Panc1 (cell line): ENCODE results near the gene RANBP3L. TPM values are rescaled to one million over a fixed set of nuclear protein-coding genes. Genes with fewer than 3 reads are reported as not detected.

ENCODE experiments used
- ATAC-seq: fragments of 200-7000 bp; cut with Tn5 transposase; 2 replicates; pipeline ENCODE4 v1.9.1; 2020; ENCODE audit warnings: mild to moderate bottlenecking, moderate library complexity
- BruUV-seq: library from RNA; stranded (reverse); fragments of 400-500 nt; replicated peaks from 2 replicates; lab custom pipeline; 2021; lab: Mats Ljungman, UMichigan
- CTCF ChIA-PET: fragments of 300-600 bp; sonication (Branson Sonifier 250); formaldehyde crosslinking; loops from one replicate; lab custom pipeline; 2022; ENCODE audit warnings: antibody characterized with exemption; lab: Charles Lee
- POLR2A ChIA-PET: fragments of 300-600 bp; sonication (Branson Sonifier 250); formaldehyde crosslinking; loops from one replicate; lab custom pipeline; 2022; ENCODE audit warnings: antibody characterized with exemption; lab: Charles Lee
- DNase-seq: peaks from one replicate; pipeline ENCODE4 v3.0.0-alpha.2; 2010; ENCODE audit warnings: low read depth, low spot score
- H3K27ac ChIP-seq: 2 replicates; pipeline ENCODE4 v1.5.1; 2011; ENCODE audit warnings: mild to moderate bottlenecking, low read length, inconsistent platforms
- H3K27me3 ChIP-seq: fragments of 200-500 bp; sonication (Bioruptor generic); 2 replicates; pipeline ENCODE4 v1.6.0; 2014; ENCODE audit warnings: low read length, inconsistent platforms; ENCODE audit not compliant: control insufficient read depth, insufficient read depth
- H3K36me3 ChIP-seq: fragments of 200-500 bp; sonication (Bioruptor generic); 2 replicates; pipeline ENCODE4 v1.5.1; 2014; ENCODE audit warnings: inconsistent platforms, mild to moderate bottlenecking, low read length, moderate library complexity; ENCODE audit not compliant: control insufficient read depth, insufficient read depth
- H3K4me1 ChIP-seq: 2 replicates; pipeline ENCODE4 v1.5.1; 2011; ENCODE audit warnings: inconsistent platforms, mild to moderate bottlenecking, low read length, moderate library complexity; ENCODE audit not compliant: control insufficient read depth, insufficient read depth
- H3K4me3 ChIP-seq, 2 experiments: 2 replicates each; pipeline ENCODE4 v1.5.1; 2011 to 2012; ENCODE audit warnings: low read depth in 2 of 2, low read length in 2 of 2, mild to moderate bottlenecking in 2 of 2, inconsistent platforms in 1 of 2, moderate library complexity in 1 of 2
- H3K9me3 ChIP-seq: fragments of 200-500 bp; sonication (Bioruptor generic); 2 replicates; pipeline ENCODE4 v1.5.1; 2014; ENCODE audit warnings: low read depth, mild to moderate bottlenecking, inconsistent platforms, low read length, moderate library complexity; ENCODE audit not compliant: control insufficient read depth, insufficient read depth
- CTCF ChIP-seq: fragments of 450-650 bp; IDR thresholded peaks from 2 replicates; pipeline ENCODE4 v1.5.1; 2017; ENCODE audit warnings: mild to moderate bottlenecking
- POLR2AphosphoS5 ChIP-seq: IDR thresholded peaks from 2 replicates; pipeline ENCODE4 v1.6.1; 2012; ENCODE audit warnings: mild to moderate bottlenecking, low read depth, low read length, moderate library complexity
- REST ChIP-seq, 2 experiments: IDR thresholded peaks; 2 replicates each; pipeline ENCODE4 v1.6.1; 2011 to 2012; ENCODE audit warnings: low read depth in 2 of 2, control low read depth in 1 of 2, low read length in 1 of 2, mild to moderate bottlenecking in 1 of 2, moderate library complexity in 1 of 2; ENCODE audit not compliant: insufficient read depth in 1 of 2
- SIN3A ChIP-seq: IDR thresholded peaks from 2 replicates; pipeline ENCODE4 v1.6.1; 2012; ENCODE audit warnings: low read depth, mild to moderate bottlenecking, low read length, moderate library complexity, borderline replicate concordance; ENCODE audit not compliant: insufficient read depth
- TCF7L2 ChIP-seq: IDR thresholded peaks from 2 replicates; pipeline ENCODE4 v1.6.1; 2011; ENCODE audit warnings: mild to moderate bottlenecking, low read depth, low read length, inconsistent platforms
- in situ Hi-C: cut with HindIII; loops from 2 replicates; pipeline ENCODE4 v1.10.0; 2016; ENCODE audit warnings: low sequenced_read_pairs, low pct_unique_long_range_greater_than_20kb
- intact Hi-C: fragments of 100-400 bp; cut with micrococcal nuclease; formaldehyde crosslinking; loops from one replicate; pipeline ENCODE4 v1.10.0; 2022; ENCODE audit not compliant: unreplicated experiment
- total RNA-seq: library from RNA; stranded (reverse); gene quantifications from one replicate; pipeline ENCODE4 v1.2.1, GENCODE V29; 2021; ENCODE audit not compliant: unreplicated experiment

RANBP3L gene
- total RNA-seq, 1 experiment from 2014 or later = 0.28 TPM

GRCh38 chr5:36252722-36253365, 48.9 kb downstream of the RANBP3L start:
- Histone ChIP-seq H3K27me3 (no peaks in the 10 kb centered on the region; the same call in 1 of the 2 replicates), H3K9me3 (no peaks in the 10 kb centered on the region), H3K36me3 (no peaks in the 10 kb centered on the region; the same call in 1 of the 2 replicates), H3K27ac (no peak overlapping the region), H3K4me3 (no peak overlapping the region), H3K4me1 (no peaks in the 10 kb centered on the region)
- no peak for DNase-seq
- TF ChIP-seq CTCF = no peak
- no peak for TF ChIP-seq TCF7L2
- TF ChIP-seq POLR2AphosphoS5 = no peak
- no peak for TF ChIP-seq SIN3A
- no peak for TF ChIP-seq REST (IDR thresholded peaks at IDR 0.05; ENCODE audit: insufficient read depth in 1 of 2, low read depth in 2 of 2, low read length in 1 of 2)
- ChIA-PET CTCF (no interaction called here), POLR2A (interaction anchor here (0.5 kb wide), 1 partner anchor 10 kb away, joined by 7 read pairs; no protein-coding TSS in a partner anchor)
- in situ Hi-C loops (no loop called here), intact Hi-C loops (no loop called here)
- BruUV-seq = no TSS peak
- no peak for ATAC-seq

- Histone ChIP-seq H3K27ac (no peak overlapping the region), H3K4me3 (no peak overlapping the region), H3K9me3 (no peaks in the 10 kb centered on the region), H3K4me1 (no peaks in the 10 kb centered on the region), H3K36me3 (no peaks in the 10 kb centered on the region; the same call in 1 of the 2 replicates), H3K27me3 (no peaks in the 10 kb centered on the region; the same call in 1 of the 2 replicates)
- CTCF ChIA-PET = no interaction called here
- no peak for TF ChIP-seq POLR2AphosphoS5
- no peak for TF ChIP-seq CTCF
- no peak for TF ChIP-seq TCF7L2
- TF ChIP-seq REST (IDR thresholded peaks at IDR 0.05; ENCODE audit: insufficient read depth in 1 of 2, low read depth in 2 of 2, low read length in 1 of 2) = no peak
- TF ChIP-seq SIN3A = no peak
- no peak for DNase-seq
- in situ Hi-C loops (no loop called here), intact Hi-C loops (no loop called here)
- BruUV-seq = no TSS peak
- no peak for ATAC-seq
- POLR2A ChIA-PET = no interaction called here
Observed at GRCh38 chr5:36251218-36251617, 50.5 kb downstream of the RANBP3L start.
